Fibroblast of villous mesenchyme (primary cell): ENCODE data around the gene HBG2. TPM values are rescaled to one million over a fixed set of nuclear protein-coding genes. Genes with fewer than 3 reads are reported as not detected.

Experiments
- DNase-seq: peaks from one replicate; pipeline ENCODE4 v3.0.0-alpha.2; 2010; ENCODE audit warnings: low read depth
- H3K4me3 ChIP-seq: 2 replicates; pipeline ENCODE4 v1.5.1; 2011; ENCODE audit warnings: low read depth, mild to moderate bottlenecking, low read length
- total RNA-seq: library from RNA; depleted of rRNA; stranded (reverse); fragments of >200 nt; gene quantifications from 2 replicates; pipeline ENCODE4 v1.2.3, GENCODE V29; 2012
- TF ChIP-seq, protein P1 (sequence below): IDR thresholded peaks from 2 replicates; pipeline ENCODE4 v1.5.1; 2012; ENCODE audit warnings: low read depth, mild to moderate bottlenecking, low read length; ENCODE audit not compliant: insufficient read depth

HBG2 gene
- total RNA-seq, 1 donor = not detected

DNA sequence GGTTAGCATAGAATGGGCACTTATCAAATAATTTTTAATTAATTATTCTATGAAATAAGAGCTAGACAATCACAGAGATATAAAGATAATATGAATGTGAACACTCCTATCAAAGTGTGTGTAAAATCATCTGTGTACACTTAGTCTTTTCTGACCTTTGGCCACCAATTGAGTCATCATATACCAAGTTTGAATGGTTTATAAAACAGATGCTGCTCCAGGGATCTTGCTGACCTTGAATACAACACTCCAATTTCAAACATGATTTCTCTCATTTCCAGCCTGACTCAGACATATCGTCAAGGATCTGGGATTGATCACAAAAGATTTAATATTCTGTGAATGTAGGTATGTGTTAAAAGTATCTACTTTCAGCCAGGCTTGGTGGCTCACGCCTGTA lies 51.2 kb downstream of the HBG2 start:
- no peak for DNase-seq
- TF ChIP-seq, protein P1, sequence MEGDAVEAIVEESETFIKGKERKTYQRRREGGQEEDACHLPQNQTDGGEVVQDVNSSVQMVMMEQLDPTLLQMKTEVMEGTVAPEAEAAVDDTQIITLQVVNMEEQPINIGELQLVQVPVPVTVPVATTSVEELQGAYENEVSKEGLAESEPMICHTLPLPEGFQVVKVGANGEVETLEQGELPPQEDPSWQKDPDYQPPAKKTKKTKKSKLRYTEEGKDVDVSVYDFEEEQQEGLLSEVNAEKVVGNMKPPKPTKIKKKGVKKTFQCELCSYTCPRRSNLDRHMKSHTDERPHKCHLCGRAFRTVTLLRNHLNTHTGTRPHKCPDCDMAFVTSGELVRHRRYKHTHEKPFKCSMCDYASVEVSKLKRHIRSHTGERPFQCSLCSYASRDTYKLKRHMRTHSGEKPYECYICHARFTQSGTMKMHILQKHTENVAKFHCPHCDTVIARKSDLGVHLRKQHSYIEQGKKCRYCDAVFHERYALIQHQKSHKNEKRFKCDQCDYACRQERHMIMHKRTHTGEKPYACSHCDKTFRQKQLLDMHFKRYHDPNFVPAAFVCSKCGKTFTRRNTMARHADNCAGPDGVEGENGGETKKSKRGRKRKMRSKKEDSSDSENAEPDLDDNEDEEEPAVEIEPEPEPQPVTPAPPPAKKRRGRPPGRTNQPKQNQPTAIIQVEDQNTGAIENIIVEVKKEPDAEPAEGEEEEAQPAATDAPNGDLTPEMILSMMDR = no peak
- H3K4me3 ChIP-seq = no peak overlapping the region

Other genes starting within 250 kb of the HBG2 start
- gene OR52J3, start 208.3 kb downstream of the HBG2 start, total RNA-seq = not detected in 2 replicates
- not detected in 2 replicates for gene OR52E2, start 195.2 kb downstream of the HBG2 start, total RNA-seq
- not detected in 2 replicates for gene OR52E1, start 185.2 kb downstream of the HBG2 start, total RNA-seq
- gene OR52A5, start 116.4 kb downstream of the HBG2 start, total RNA-seq = not detected in 2 replicates
- not detected in 2 replicates for gene OR52A1, start 100.0 kb downstream of the HBG2 start, total RNA-seq
- not detected in 2 replicates for gene OR51V1, start 54.1 kb downstream of the HBG2 start, total RNA-seq
- not detected in 2 replicates for gene HBB, start 27.7 kb downstream of the HBG2 start, total RNA-seq
- gene HBD, start 20.3 kb downstream of the HBG2 start, total RNA-seq = 0.32 and 0.43 TPM in 2 replicates
- gene HBG1, start 4.9 kb downstream of the HBG2 start, total RNA-seq = not detected in 2 replicates
- 0.97 and 1.7 TPM in 2 replicates for gene HBE1, start 15.2 kb upstream of the HBG2 start, total RNA-seq
- gene OR51B4, start 47.2 kb upstream of the HBG2 start, total RNA-seq = 0.43 TPM in 1 of 2 replicates, not detected in the other
- not detected in 2 replicates for gene OR51B2, start 69.5 kb upstream of the HBG2 start, total RNA-seq
- 0.32 and 0.43 TPM in 2 replicates for gene OR51B5, start 88.7 kb upstream of the HBG2 start, total RNA-seq
- gene OR51B6, start 96.7 kb upstream of the HBG2 start, total RNA-seq = not detected in 2 replicates
- gene OR51M1, start 129.0 kb upstream of the HBG2 start, total RNA-seq = under 0.01 TPM in 1 of 2 replicates, not detected in the other
- gene OR51Q1, start 167.3 kb upstream of the HBG2 start, total RNA-seq = not detected in 2 replicates
- gene OR51I1, start 186.7 kb upstream of the HBG2 start, total RNA-seq = under 0.01 TPM in 1 of 2 replicates, not detected in the other
- gene OR51I2, start 194.5 kb upstream of the HBG2 start, total RNA-seq = not detected in 2 replicates
- gene OR52D1, start 233.9 kb upstream of the HBG2 start, total RNA-seq = not detected in 2 replicates